H9 (cell line): ENCODE data around the gene MRPL20. TPM values are rescaled to one million over a fixed set of nuclear protein-coding genes. Genes with fewer than 3 reads are reported as not detected.

Experiments
- DNase-seq: peaks from one replicate; pipeline ENCODE4 v3.0.0-alpha.2; 2017
- H2AFZ ChIP-seq: one replicate; pipeline ENCODE4 v1.6.1; 2013; ENCODE audit warnings: mild to moderate bottlenecking, low read length, control low read depth, moderate library complexity
- H2AK5ac ChIP-seq: 2 replicates; pipeline ENCODE4 v1.6.1; 2013; ENCODE audit warnings: low read length, control low read depth, mixed read lengths; ENCODE audit not compliant: insufficient read length
- H2BK120ac ChIP-seq: one replicate; pipeline ENCODE4 v1.6.1; 2013; ENCODE audit warnings: low read depth, mild to moderate bottlenecking, low read length, control low read depth, inconsistent platforms; ENCODE audit not compliant: poor library complexity, severe bottlenecking
- H2BK12ac ChIP-seq: 2 replicates; pipeline ENCODE4 v1.6.1; 2013; ENCODE audit warnings: low read length, control low read depth, mixed read lengths, low read depth; ENCODE audit not compliant: insufficient read length
- H2BK15ac ChIP-seq: 2 replicates; pipeline ENCODE4 v1.6.1; 2013; ENCODE audit warnings: low read depth, low read length, control low read depth
- H2BK20ac ChIP-seq: one replicate; pipeline ENCODE4 v1.6.1; 2013; ENCODE audit warnings: low read depth, mild to moderate bottlenecking, low read length, control low read depth, inconsistent platforms; ENCODE audit not compliant: poor library complexity, severe bottlenecking
- H2BK5ac ChIP-seq: 2 replicates; pipeline ENCODE4 v1.6.1; 2013; ENCODE audit warnings: low read length, control low read depth, mixed read lengths; ENCODE audit not compliant: insufficient read length
- H3K14ac ChIP-seq: 2 replicates; pipeline ENCODE4 v1.6.1; 2013; ENCODE audit warnings: low read length, control low read depth; ENCODE audit not compliant: insufficient read depth
- H3K18ac ChIP-seq: 2 replicates; pipeline ENCODE4 v1.6.1; 2013; ENCODE audit warnings: low read depth, mild to moderate bottlenecking, mixed read lengths, low read length, control low read depth; ENCODE audit not compliant: insufficient read length
- H3K23ac ChIP-seq: 2 replicates; pipeline ENCODE4 v1.6.1; 2013; ENCODE audit warnings: low read length, control low read depth, mixed read lengths, low read depth; ENCODE audit not compliant: insufficient read length
- H3K23me2 ChIP-seq: 2 replicates; pipeline ENCODE4 v1.6.1; 2013; ENCODE audit warnings: low read depth, mild to moderate bottlenecking, mixed read lengths, low read length, control low read depth; ENCODE audit not compliant: insufficient read length, poor library complexity, severe bottlenecking
- H3K27ac ChIP-seq: 2 replicates; pipeline ENCODE4 v1.5.1; 2013; ENCODE audit warnings: low read length, control low read depth, mixed read lengths, low read depth; ENCODE audit not compliant: insufficient read length
- H3K27me3 ChIP-seq: 2 replicates; pipeline ENCODE4 v1.6.1; 2013; ENCODE audit warnings: low read length, control low read depth, inconsistent platforms; ENCODE audit not compliant: insufficient read depth
- H3K4ac ChIP-seq: 2 replicates; pipeline ENCODE4 v1.6.1; 2013; ENCODE audit warnings: low read depth, mild to moderate bottlenecking, control low read depth, inconsistent platforms, low read length, moderate library complexity
- H3K4me1 ChIP-seq: 2 replicates; pipeline ENCODE4 v1.6.1; 2013; ENCODE audit warnings: low read length, control low read depth, inconsistent platforms; ENCODE audit not compliant: insufficient read depth
- H3K4me2 ChIP-seq: 2 replicates; pipeline ENCODE4 v1.6.1; 2013; ENCODE audit warnings: low read length, control low read depth, mixed read lengths; ENCODE audit not compliant: insufficient read length, insufficient read depth
- H3K56ac ChIP-seq: 2 replicates; pipeline ENCODE4 v1.6.1; 2013; ENCODE audit warnings: low read depth, mild to moderate bottlenecking, mixed read lengths, low read length, control low read depth; ENCODE audit not compliant: insufficient read length
- H3K79me1 ChIP-seq: 2 replicates; pipeline ENCODE4 v1.6.1; 2013; ENCODE audit warnings: low read depth, mild to moderate bottlenecking, moderate library complexity, low read length, control low read depth, inconsistent platforms; ENCODE audit not compliant: insufficient read depth, poor library complexity, severe bottlenecking
- H3K79me2 ChIP-seq: 2 replicates; pipeline ENCODE4 v1.6.1; 2013; ENCODE audit warnings: low read length, control low read depth, inconsistent platforms; ENCODE audit not compliant: insufficient read depth
- H3K9ac ChIP-seq: 2 replicates; pipeline ENCODE4 v1.6.1; 2013; ENCODE audit warnings: low read length, control low read depth, mixed read lengths; ENCODE audit not compliant: insufficient read length; ENCODE audit errors: extremely low read depth
- H3K9me3 ChIP-seq: one replicate; pipeline ENCODE4 v1.6.1; 2013; ENCODE audit warnings: low read depth, low read length, inconsistent platforms; ENCODE audit not compliant: control insufficient read depth
- H3T11ph ChIP-seq: one replicate; pipeline ENCODE4 v1.6.1; 2013; ENCODE audit warnings: mild to moderate bottlenecking, low read length, control low read depth, inconsistent platforms
- H4K20me1 ChIP-seq: one replicate; pipeline ENCODE4 v1.6.1; 2013; ENCODE audit not compliant: control insufficient read depth, insufficient read length, insufficient read depth
- H4K5ac ChIP-seq: 2 replicates; pipeline ENCODE4 v1.6.1; 2013; ENCODE audit warnings: low read depth, mild to moderate bottlenecking, mixed read lengths, low read length, control low read depth; ENCODE audit not compliant: insufficient read length
- H4K8ac ChIP-seq: replicated peaks from 2 replicates; pipeline ENCODE4 v1.6.1; 2013; ENCODE audit warnings: low read length, control low read depth, mixed read lengths, low read depth; ENCODE audit not compliant: insufficient read length
- H4K91ac ChIP-seq: 2 replicates; pipeline ENCODE4 v1.6.1; 2013; ENCODE audit warnings: low read depth, mild to moderate bottlenecking, moderate library complexity, mixed read lengths, low read length, control low read depth; ENCODE audit not compliant: insufficient read length
- H3K27ac Mint-ChIP-seq, 3 experiments: 2 replicates in 2 of 3; 3 replicates in 1 of 3; pipeline ENCODE4 v1.8.0; 2020 to 2021; ENCODE audit warnings: mixed read lengths in 3 of 3, mild to moderate bottlenecking in 1 of 3, moderate library complexity in 1 of 3
- H3K27me3 Mint-ChIP-seq: 2 replicates; pipeline ENCODE4 v1.8.0; 2021; ENCODE audit warnings: low read depth, mild to moderate bottlenecking, moderate library complexity, mixed read lengths
- H3K36me3 Mint-ChIP-seq, 3 experiments: 2 replicates in 2 of 3; 3 replicates in 1 of 3; pipeline ENCODE4 v1.8.0; 2020 to 2021; ENCODE audit warnings: low read depth in 3 of 3, mixed read lengths in 3 of 3; ENCODE audit not compliant: insufficient read depth in 1 of 3
- H3K4me1 Mint-ChIP-seq, 2 experiments: 2 replicates each; pipeline ENCODE4 v1.8.0; 2020; ENCODE audit warnings: mixed read lengths in 2 of 2
- H3K4me3 Mint-ChIP-seq, 2 experiments: 2 replicates in 1 of 2; 3 replicates in 1 of 2; pipeline ENCODE4 v1.8.0; 2020 to 2021; ENCODE audit warnings: mild to moderate bottlenecking in 2 of 2, mixed read lengths in 2 of 2, moderate library complexity in 1 of 2
- H3K9me3 Mint-ChIP-seq, 2 experiments: 2 replicates in 1 of 2; 3 replicates in 1 of 2; pipeline ENCODE4 v1.8.0; 2020; ENCODE audit warnings: mild to moderate bottlenecking in 2 of 2, mixed read lengths in 2 of 2, moderate library complexity in 1 of 2
- CTCF ChIP-seq: fragments of 200-600 bp; sonication (generic); conservative IDR thresholded peaks from 3 replicates; pipeline ENCODE4 v1.8.0; 2021; ENCODE audit warnings: antibody characterized with exemption, mild to moderate bottlenecking
- WGBS: extraction: QIAGEN DNeasy Blood & Tissue Kit; methylation state at CpG from one replicate; pipeline ENCODE4 v1.1.7; 2013; ENCODE audit warnings: missing lambda C conversion rate, low lambda C conversion rate, mixed read lengths; ENCODE audit not compliant: insufficient read length; ENCODE audit errors: extremely low coverage; 5-methylcytosine and 5-hydroxymethylcytosine counted together
- total RNA-seq: library from RNA; stranded (reverse); gene quantifications from 2 replicates; pipeline ENCODE4 v1.2.1, GENCODE V29; 2021

The MRPL20 gene
- total RNA-seq, 1 experiment from 2014 or later = 162 TPM

GRCh38 chr1:1367315-1367714 is 39.8 kb downstream of the MRPL20 start:
- H3K9ac ChIP-seq = no peak overlapping the region
- no peak overlapping the region for H2BK5ac ChIP-seq
- no peak overlapping the region for H2BK12ac ChIP-seq
- H2AK5ac ChIP-seq = no peak overlapping the region
- no peak overlapping the region for H3K23ac ChIP-seq
- 100% methylated on average over 5 of the region's 5 CpGs for WGBS
- no peaks in the 10 kb centered on the region for H3K27me3 ChIP-seq
- no peak overlapping the region for H3K4me2 ChIP-seq
- H4K20me1 ChIP-seq = no peaks in the 10 kb centered on the region
- no peak overlapping the region for H3K18ac ChIP-seq
- no peak overlapping the region for H4K8ac ChIP-seq
- no peak overlapping the region for H3K27ac Mint-ChIP-seq
- H3K4me1 ChIP-seq = no peaks in the 10 kb centered on the region; the same call in 1 of the 2 replicates
- peaks cover 0 to 2% (median 0%) of the 10 kb centered on the region in 3 experiments; a peak in 2 of 7 replicates for H3K36me3 Mint-ChIP-seq
- peaks cover 20% of the 10 kb centered on the region for H3K9me3 ChIP-seq
- peaks cover 0 to under 1% of the 10 kb centered on the region in 2 experiments; a peak in 2 of 4 replicates for H3K4me1 Mint-ChIP-seq
- no peaks in the 10 kb centered on the region for H3K79me2 ChIP-seq
- no peak for DNase-seq
- no peak overlapping the region for H3T11ph ChIP-seq
- H2BK120ac ChIP-seq = no peak overlapping the region
- H3K4ac ChIP-seq = no peak overlapping the region
- no peak overlapping the region for H2BK20ac ChIP-seq
- H3K79me1 ChIP-seq = no peaks in the 10 kb centered on the region
- no peaks in the 10 kb centered on the region; a peak in 1 of 5 replicates for H3K9me3 Mint-ChIP-seq
- no peak overlapping the region for H3K14ac ChIP-seq
- peaks cover 23% of the 10 kb centered on the region for H3K27me3 Mint-ChIP-seq
- H3K23me2 ChIP-seq = peaks cover 3% of the 10 kb centered on the region
- no peak overlapping the region for H3K27ac ChIP-seq
- H4K91ac ChIP-seq = no peak overlapping the region
- H3K4me3 Mint-ChIP-seq = no peak overlapping the region
- no peak for TF ChIP-seq CTCF
- H4K5ac ChIP-seq = no peak overlapping the region
- no peak overlapping the region for H2AFZ ChIP-seq
- H3K56ac ChIP-seq = no peak overlapping the region
- H2BK15ac ChIP-seq = no peak overlapping the region
